Superior temporal gyrus (tissue), 1 donor: ENCODE data around the gene RGP1.
A peak's percentile ranks its signal among the peaks of the same experiment; 100 is the strongest.

Source experiments
- DNase-seq: peaks from one replicate; pipeline ENCODE4 v3.0.0-alpha.2; 2016; ENCODE audit errors: extremely low spot score

RGP1 gene

GRCh38 chr9:35743880-35744518 lies 5.1 kb upstream of the RGP1 start:
- no peak for DNase-seq

GRCh38 chr9:35745569-35745968 lies 3.5 kb upstream of the RGP1 start:
- DNase-seq: no peak

GRCh38 chr9:35746583-35746982 lies 2.5 kb upstream of the RGP1 start:
- no peak for DNase-seq

- DNase-seq: no peak
These were observed 737 bp upstream of the RGP1 start for GRCh38 chr9:35748242-35748857.

GRCh38 chr9:35749515-35750255 lies 598 bp downstream of the RGP1 start:
- no peak for DNase-seq

GRCh38 chr9:35750256-35750531 lies 1.1 kb downstream of the RGP1 start:
- no peak for DNase-seq

- no peak for DNase-seq
These were observed 4.4 kb downstream of the RGP1 start for GRCh38 chr9:35753466-35753865.

- DNase-seq: no peak
These were observed 5.2 kb downstream of the RGP1 start, which contains the start of gene MSMP for GRCh38 chr9:35754264-35754663. TSS of gene MSMP (minus strand) at chr9:35754276. CDS start at chr9:35754129, 147 bp downstream.

GRCh38 chr9:35755071-35755470 lies 6.0 kb downstream of the RGP1 start:
- DNase-seq: no peak

GRCh38 chr9:35756275-35757225 lies 7.5 kb downstream of the RGP1 start:
- DNase-seq: peak; percentile 58

- DNase-seq: peak; percentile 35
These were observed 8.3 kb downstream of the RGP1 start for GRCh38 chr9:35757226-35757891.

GRCh38 chr9:35757892-35758275 lies 8.8 kb downstream of the RGP1 start:
- DNase-seq: no peak

- DNase-seq: peak; percentile 33
These were observed 9.5 kb downstream of the RGP1 start for GRCh38 chr9:35758475-35759050.

- DNase-seq: no peak
These were observed 10.7 kb downstream of the RGP1 start for GRCh38 chr9:35759795-35760194.

- peak; percentile 16 for DNase-seq
These were observed 11.6 kb downstream of the RGP1 start for GRCh38 chr9:35760651-35761050.

GRCh38 chr9:35763181-35763580 lies 14.1 kb downstream of the RGP1 start:
- DNase-seq: no peak

- DNase-seq: no peak
These were observed 14.7 kb downstream of the RGP1 start for GRCh38 chr9:35763803-35764202.

GRCh38 chr9:35766997-35767396 lies 17.9 kb downstream of the RGP1 start:
- no peak for DNase-seq

GRCh38 chr9:35767458-35767857 lies 18.4 kb downstream of the RGP1 start:
- no peak for DNase-seq

- no peak for DNase-seq
These were observed 20.7 kb downstream of the RGP1 start for GRCh38 chr9:35769763-35770162.

GRCh38 chr9:35771075-35771433 lies 22.0 kb downstream of the RGP1 start:
- DNase-seq: no peak
